Non-pigmented ciliary epithelial cell (primary cell): Measurements from ENCODE around the gene PKP1.

ENCODE experiments used
- DNase-seq: peaks from one replicate; pipeline ENCODE4 v3.0.0-alpha.2; 2010; ENCODE audit warnings: low read depth

Gene PKP1

GRCh38 chr1:201328576-201328975 is 45.3 kb downstream of the PKP1 start:
- no peak for DNase-seq

GRCh38 chr1:201329286-201329685 is 46.0 kb downstream of the PKP1 start:
- DNase-seq: no peak

GRCh38 chr1:201329801-201330200 is 46.5 kb downstream of the PKP1 start:
- no peak for DNase-seq

- DNase-seq: no peak
Observed at GRCh38 chr1:201330541-201330940, 47.2 kb downstream of the PKP1 start.

GRCh38 chr1:201331166-201331565 is 47.9 kb downstream of the PKP1 start:
- no peak for DNase-seq

GRCh38 chr1:201332021-201332420 is 48.7 kb downstream of the PKP1 start:
- DNase-seq: no peak

GRCh38 chr1:201332616-201333335 is 49.5 kb downstream of the PKP1 start:
- DNase-seq: no peak

GRCh38 chr1:201334325-201335173 is 51.2 kb downstream of the PKP1 start:
- no peak for DNase-seq

- DNase-seq: no peak
Observed at GRCh38 chr1:201335174-201335870, 52.0 kb downstream of the PKP1 start.

- DNase-seq: no peak
Observed at GRCh38 chr1:201335901-201336300, 52.6 kb downstream of the PKP1 start.

- no peak for DNase-seq
Observed at GRCh38 chr1:201336711-201337450, 53.6 kb downstream of the PKP1 start.

GRCh38 chr1:201341377-201341776 is 58.1 kb downstream of the PKP1 start:
- no peak for DNase-seq

GRCh38 chr1:201344206-201345080 is 61.1 kb downstream of the PKP1 start:
- no peak for DNase-seq

- no peak for DNase-seq
Observed at GRCh38 chr1:201345081-201345355, 61.7 kb downstream of the PKP1 start.

GRCh38 chr1:201346337-201346939 is 63.1 kb downstream of the PKP1 start:
- DNase-seq: no peak

- no peak for DNase-seq
Observed at GRCh38 chr1:201346987-201347386, 63.7 kb downstream of the PKP1 start.

- DNase-seq: no peak
Observed at GRCh38 chr1:201347498-201348210, 64.3 kb downstream of the PKP1 start.

- no peak for DNase-seq
Observed at GRCh38 chr1:201348211-201348566, 64.9 kb downstream of the PKP1 start.

GRCh38 chr1:201349092-201349491 is 65.8 kb downstream of the PKP1 start:
- no peak for DNase-seq

- no peak for DNase-seq
Observed at GRCh38 chr1:201350361-201350725, 67.0 kb downstream of the PKP1 start.
